ENCODE measurements around the gene KCNIP4. TPM values are rescaled to one million over a fixed set of nuclear protein-coding genes. Genes with fewer than 3 reads are reported as not detected.

KCNIP4 gene
- total and polyA plus RNA-seq, 12 donors: 0.15 TPM; not detected in 11

DNA sequence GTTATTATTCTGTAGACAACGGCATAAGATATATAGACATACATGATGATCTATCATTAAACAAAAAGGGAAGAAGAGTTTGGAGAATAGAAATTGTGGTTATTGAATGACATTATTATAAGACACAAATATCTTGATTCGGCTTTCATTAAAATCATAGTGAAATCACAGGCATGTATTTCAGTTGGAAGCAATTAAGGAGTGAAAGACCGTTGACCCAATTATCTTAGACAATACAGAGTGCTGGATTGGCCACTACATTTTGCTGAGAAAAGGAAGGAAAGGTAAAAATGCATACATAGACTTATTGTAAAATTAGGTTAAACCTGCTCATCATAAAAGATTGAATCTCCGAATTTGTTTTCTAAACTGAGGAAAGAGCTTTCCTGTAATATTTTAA is 209.8 kb downstream of the KCNIP4 start:
- 84 to 88% methylated on average over 4 of the region's 4 CpGs for WGBS, 2 donors
- intact Hi-C loops (cut with DNase I): loop anchor here in 1 of 10 donors (1.0 kb wide), 1 partner anchor 41 kb away; no protein-coding TSS in a partner anchor
- no peak for DNase-seq

DNA sequence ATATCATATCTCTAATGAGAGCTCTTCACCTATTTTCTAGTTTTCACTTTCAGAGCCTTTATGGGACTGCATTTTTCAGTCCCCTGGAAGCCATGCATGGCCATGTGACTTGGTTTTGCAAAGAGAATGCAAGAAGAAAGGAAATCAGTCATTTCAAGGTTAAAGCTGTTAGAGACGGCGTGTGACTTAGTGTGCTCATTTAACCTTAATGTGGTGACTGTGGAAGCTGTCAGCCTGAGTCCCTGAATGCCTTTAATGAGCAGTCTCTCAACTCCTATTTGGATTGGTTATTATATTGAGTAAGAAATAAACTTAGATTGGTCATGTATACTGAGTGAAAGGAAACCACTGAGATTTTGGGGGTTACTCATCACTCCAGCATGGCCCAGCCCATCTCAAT is 212.7 kb downstream of the KCNIP4 start:
- no peak overlapping the region for H3K27ac ChIP-seq
- H3K4me3 ChIP-seq: no peak overlapping the region
- no peaks in the 10 kb centered on the region for H3K4me1 ChIP-seq
- H3K36me3 ChIP-seq: no peaks in the 10 kb centered on the region
- peaks cover 0 to 3% (median 0%) of the 10 kb centered on the region in 7 donors for H3K27me3 ChIP-seq
- DNase-seq: no peak
- 47 to 51% methylated on average over 2 of the region's 2 CpGs for WGBS, 2 donors
- H3K9me3 ChIP-seq: no peaks in the 10 kb centered on the region
- intact Hi-C loops (cut with DNase I): no loop called here
- no peak for ATAC-seq
- TF ChIP-seq, protein P1, sequence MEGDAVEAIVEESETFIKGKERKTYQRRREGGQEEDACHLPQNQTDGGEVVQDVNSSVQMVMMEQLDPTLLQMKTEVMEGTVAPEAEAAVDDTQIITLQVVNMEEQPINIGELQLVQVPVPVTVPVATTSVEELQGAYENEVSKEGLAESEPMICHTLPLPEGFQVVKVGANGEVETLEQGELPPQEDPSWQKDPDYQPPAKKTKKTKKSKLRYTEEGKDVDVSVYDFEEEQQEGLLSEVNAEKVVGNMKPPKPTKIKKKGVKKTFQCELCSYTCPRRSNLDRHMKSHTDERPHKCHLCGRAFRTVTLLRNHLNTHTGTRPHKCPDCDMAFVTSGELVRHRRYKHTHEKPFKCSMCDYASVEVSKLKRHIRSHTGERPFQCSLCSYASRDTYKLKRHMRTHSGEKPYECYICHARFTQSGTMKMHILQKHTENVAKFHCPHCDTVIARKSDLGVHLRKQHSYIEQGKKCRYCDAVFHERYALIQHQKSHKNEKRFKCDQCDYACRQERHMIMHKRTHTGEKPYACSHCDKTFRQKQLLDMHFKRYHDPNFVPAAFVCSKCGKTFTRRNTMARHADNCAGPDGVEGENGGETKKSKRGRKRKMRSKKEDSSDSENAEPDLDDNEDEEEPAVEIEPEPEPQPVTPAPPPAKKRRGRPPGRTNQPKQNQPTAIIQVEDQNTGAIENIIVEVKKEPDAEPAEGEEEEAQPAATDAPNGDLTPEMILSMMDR (IDR thresholded peaks at IDR 0.05): no peak

More for the DNA sequence above, 209.8 kb downstream of the KCNIP4 start:
- Histone ChIP-seq H3K9me3 (peaks cover 0 to 3% (median 0%) of the 10 kb centered on the region in 11 donors), H3K4me1 (no peaks in the 10 kb centered on the region), H3K27me3 (no peaks in the 10 kb centered on the region), H3K27ac (no peak overlapping the region), H3K36me3 (no peaks in the 10 kb centered on the region), H3K4me3 (no peak overlapping the region)
- TF ChIP-seq, protein P1 (IDR thresholded peaks at IDR 0.05): no peak
- no peak for ATAC-seq

DNA sequence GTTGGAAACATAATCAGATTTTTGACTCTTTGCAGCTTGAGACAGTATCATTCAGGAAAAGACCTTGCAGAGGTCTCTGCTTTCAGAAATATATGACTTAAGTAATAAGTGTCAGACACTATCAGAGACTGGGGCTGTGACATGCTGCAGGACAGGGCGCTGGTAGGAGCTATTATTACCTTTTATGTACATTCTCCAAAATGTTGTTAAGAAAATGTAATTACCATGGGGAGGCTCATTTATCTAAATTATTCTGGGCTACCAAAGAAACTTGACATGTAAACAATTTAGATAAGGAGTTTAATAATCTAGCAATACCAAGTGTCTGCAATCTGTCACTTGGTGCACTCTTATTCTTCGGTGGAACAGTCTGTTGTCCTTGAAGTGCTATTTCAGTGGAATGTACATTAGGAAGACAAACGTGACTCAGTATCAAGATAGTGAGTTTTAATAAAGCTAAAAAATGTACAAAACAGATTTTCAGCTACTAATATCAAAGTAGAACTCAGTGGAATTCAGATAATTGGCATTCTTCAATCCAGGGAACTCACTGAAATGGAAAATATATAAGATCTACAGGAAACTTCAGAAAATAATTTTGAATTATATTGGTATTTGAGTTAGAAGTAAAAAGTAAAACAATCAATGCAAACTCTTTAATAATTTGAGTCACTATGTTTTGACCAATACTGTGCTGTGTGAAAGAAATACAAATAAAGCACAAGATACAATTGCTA is 214.5 kb downstream of the KCNIP4 start:
- peaks cover 0 to 3% (median 0%) of the 10 kb centered on the region in 7 donors for H3K27me3 ChIP-seq
- H3K27ac ChIP-seq: no peak overlapping the region
- H3K4me3 ChIP-seq: no peak overlapping the region
- TF ChIP-seq, protein P1 (IDR thresholded peaks at IDR 0.05): no peak
- no peaks in the 10 kb centered on the region for H3K36me3 ChIP-seq
- DNase-seq (no peak), ATAC-seq (no peak)
- intact Hi-C loops (cut with DNase I): no loop called here
- no peaks in the 10 kb centered on the region for H3K9me3 ChIP-seq
- WGBS, 2 donors: 21 to 25% methylated on average over 3 of the region's 3 CpGs
- H3K4me1 ChIP-seq: no peaks in the 10 kb centered on the region

GRCh38 chr4:21728304-21728703 is 220.3 kb downstream of the KCNIP4 start:
- intact Hi-C loops (cut with DNase I): no loop called here
- Histone ChIP-seq H3K9me3 (no peaks in the 10 kb centered on the region), H3K27ac (no peak overlapping the region), H3K27me3 (no peaks in the 10 kb centered on the region), H3K4me1 (no peaks in the 10 kb centered on the region), H3K4me3 (no peak overlapping the region), H3K36me3 (no peaks in the 10 kb centered on the region)
- ATAC-seq (no peak), DNase-seq (no peak)
- TF ChIP-seq, protein P1 (IDR thresholded peaks at IDR 0.05): no peak
- WGBS, 2 donors: 65 to 68% methylated on average over 2 of the region's 2 CpGs

Data from heart right ventricle (tissue), 16 donors.